Measurements from ENCODE around the gene FZD2.

- TF ChIP-seq POLR2A (IDR thresholded peaks at IDR 0.05) (no peak), CTCF (IDR thresholded peaks at IDR 0.05) (no peak)
Measured at GRCh38 chr17:44547625-44548267, 9.5 kb upstream of the FZD2 start.
